ENCODE data around the gene ZXDC. TPM values are rescaled to one million over a fixed set of nuclear protein-coding genes. Genes with fewer than 3 reads are reported as not detected.

The ZXDC gene
- total RNA-seq, 1 experiment from 2014 or later: 55.4 TPM

- Histone ChIP-seq H3K79me2 (ENCODE audit: low read depth) (no peaks in the 10 kb centered on the region), H3F3A (ENCODE audit: insufficient read depth, low read depth) (no peaks in the 10 kb centered on the region), H3K36me3 (ENCODE audit: low read depth) (no peaks in the 10 kb centered on the region), H3K27me3 (ENCODE audit: insufficient read depth, low read depth) (peaks cover 28% of the 10 kb centered on the region; the same call in 1 of the 2 replicates), H3K9me2 (ENCODE audit: insufficient read depth) (no peaks in the 10 kb centered on the region), H3K4me2 (peak within 1 kb of the TSS; percentile 34; the same call in 1 of the 2 replicates), H3K4me3 (no peak within 1 kb of the TSS), H2AFZ (no peak within 1 kb of the TSS), H3K27ac (no peak within 1 kb of the TSS), H3K9me3 (ENCODE audit: insufficient read depth, low read depth) (no peaks in the 10 kb centered on the region), H4K20me1 (ENCODE audit: insufficient read depth) (no peaks in the 10 kb centered on the region; the same call in 1 of the 2 replicates), H3K4me1 (replicated peaks; ENCODE audit: insufficient read depth) (no peaks in the 10 kb centered on the region)
- POLR2A ChIA-PET (ENCODE audit: unreplicated experiment): no interaction called here
- no TSS peak for BruUV-seq (replicated peaks)
- intact Hi-C loops (cut with micrococcal nuclease; ENCODE audit: unreplicated experiment): loop anchor here (2.0 to 5.0 kb wide), 6 partner anchors 47 to 1021 kb away; partner anchors contain the start of gene ZXDC
- peak in 1 of 2 experiments; percentile 68 for DNase-seq
- TF ChIP-seq CTCF (conservative IDR thresholded peaks at IDR 0.05) (no peak), EZH2 (IDR thresholded peaks at IDR 0.05; ENCODE audit: low read depth) (no peak)
- CTCF ChIA-PET: interaction anchor here (0.6 to 0.7 kb wide), 3 partner anchors 11 to 162 kb away, joined by 4 to 13 read pairs (median 6); no protein-coding TSS in a partner anchor
Measured at GRCh38 chr3:126523745-126524428, 48.2 kb upstream of the ZXDC start, which contains the start of gene CHST13. Gene CHST13 (plus strand): TSS chr3:126524155. CDS start chr3:126524333, 178 bp downstream.

- H3F3A ChIP-seq (ENCODE audit: insufficient read depth, low read depth): no peaks in the 10 kb centered on the region
Measured at GRCh38 chr3:126522363-126522788, 46.7 kb upstream of the ZXDC start.

More at GRCh38 chr3:126522363-126522788, 46.7 kb upstream of the ZXDC start:
- peak in 1 of 2 experiments; percentile 55 for DNase-seq
- peak; percentile 93 for TF ChIP-seq CTCF (conservative IDR thresholded peaks at IDR 0.05)
- TF ChIP-seq EZH2 (IDR thresholded peaks at IDR 0.05; ENCODE audit: low read depth): no peak
- Histone ChIP-seq H3K9me3 (ENCODE audit: insufficient read depth, low read depth) (no peaks in the 10 kb centered on the region), H3K27me3 (ENCODE audit: insufficient read depth, low read depth) (peaks cover 28% of the 10 kb centered on the region; the same call in 1 of the 2 replicates), H3K36me3 (ENCODE audit: low read depth) (no peaks in the 10 kb centered on the region), H3K4me3 (no peak overlapping the region), H3K4me1 (replicated peaks; ENCODE audit: insufficient read depth) (no peaks in the 10 kb centered on the region), H3K79me2 (ENCODE audit: low read depth) (no peaks in the 10 kb centered on the region), H3K27ac (no peak overlapping the region), H4K20me1 (ENCODE audit: insufficient read depth) (no peaks in the 10 kb centered on the region; the same call in 1 of the 2 replicates), H3K9me2 (ENCODE audit: insufficient read depth) (no peaks in the 10 kb centered on the region), H2AFZ (no peak overlapping the region), H3K4me2 (no peak overlapping the region)
- ChIA-PET CTCF (interaction anchor here (0.5 to 0.9 kb wide), 3 partner anchors 60 to 1026 kb away, joined by 3 read pairs; no protein-coding TSS in a partner anchor), POLR2A (ENCODE audit: unreplicated experiment) (no interaction called here)
- no TSS peak for BruUV-seq (replicated peaks)
- intact Hi-C loops (cut with micrococcal nuclease; ENCODE audit: unreplicated experiment): loop anchor here (2.0 to 5.0 kb wide), 6 partner anchors 45 to 1022 kb away; partner anchors contain the start of gene ZXDC

Measured in PC-9 (cell line).